ENCODE measurements around the gene TMEM59L. TPM values are rescaled to one million over a fixed set of nuclear protein-coding genes. Genes with fewer than 3 reads are reported as not detected.

TMEM59L gene
- polyA plus RNA-seq, 1 donor: 12.5 TPM

GRCh38 chr19:18603958-18604819, 8.5 kb upstream of the TMEM59L start:
- Histone ChIP-seq H3K27ac (ENCODE audit: low read length) (no peak overlapping the region), H3K36me3 (ENCODE audit: control insufficient read depth, insufficient read depth, low read length) (no peaks in the 10 kb centered on the region), H3K9me3 (ENCODE audit: control insufficient read depth, low read depth, low read length) (peaks cover 14% of the 10 kb centered on the region), H3K27me3 (ENCODE audit: control insufficient read depth, insufficient read depth, low read length) (peaks cover 80% of the 10 kb centered on the region), H3K4me1 (ENCODE audit: control insufficient read depth, insufficient read depth, low read length) (peaks cover 4% of the 10 kb centered on the region), H3K4me3 (ENCODE audit: low read length) (no peak overlapping the region)
- no CpG with 5 or more reads among the region's 26 CpGs for WGBS (ENCODE audit: insufficient coverage, low lambda C conversion rate)
- DNase-seq: no peak

DNA sequence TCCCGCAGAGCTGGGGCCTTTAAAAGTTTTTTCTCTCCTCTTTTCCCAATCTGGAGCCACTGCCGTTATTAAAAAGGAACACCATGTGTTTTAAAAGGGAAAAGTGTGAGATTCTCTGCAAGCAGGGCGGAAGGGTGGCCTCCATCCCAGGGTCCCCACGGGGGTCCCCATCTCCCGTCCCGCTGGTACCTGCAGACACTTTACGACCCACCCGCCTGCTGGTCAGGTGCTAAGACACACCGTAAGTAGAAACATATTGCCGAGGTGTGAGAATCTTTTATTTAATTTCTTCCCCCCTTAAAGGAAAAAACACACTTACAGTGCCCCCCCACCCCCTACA, 7.9 kb upstream of the TMEM59L start:
- no peak for DNase-seq
- Histone ChIP-seq H3K36me3 (ENCODE audit: control insufficient read depth, insufficient read depth, low read length) (no peaks in the 10 kb centered on the region), H3K27me3 (ENCODE audit: control insufficient read depth, insufficient read depth, low read length) (peaks cover 80% of the 10 kb centered on the region), H3K4me3 (ENCODE audit: low read length) (no peak overlapping the region), H3K9me3 (ENCODE audit: control insufficient read depth, low read depth, low read length) (peaks cover 14% of the 10 kb centered on the region), H3K4me1 (ENCODE audit: control insufficient read depth, insufficient read depth, low read length) (peaks cover 4% of the 10 kb centered on the region), H3K27ac (ENCODE audit: low read length) (no peak overlapping the region)
- no CpG with 5 or more reads among the region's 10 CpGs for WGBS (ENCODE audit: insufficient coverage, low lambda C conversion rate)

GRCh38 chr19:18605196-18605545, 7.5 kb upstream of the TMEM59L start:
- no peaks in the 10 kb centered on the region for H3K36me3 ChIP-seq (ENCODE audit: control insufficient read depth, insufficient read depth, low read length)
- H3K27ac ChIP-seq (ENCODE audit: low read length): no peak overlapping the region
- H3K9me3 ChIP-seq (ENCODE audit: control insufficient read depth, low read depth, low read length): peaks cover 14% of the 10 kb centered on the region
- no CpG with 5 or more reads among the region's 17 CpGs for WGBS (ENCODE audit: insufficient coverage, low lambda C conversion rate)
- no peak overlapping the region for H3K4me3 ChIP-seq (ENCODE audit: low read length)
- peaks cover 82% of the 10 kb centered on the region for H3K27me3 ChIP-seq (ENCODE audit: control insufficient read depth, insufficient read depth, low read length)
- DNase-seq: no peak
- peaks cover 4% of the 10 kb centered on the region for H3K4me1 ChIP-seq (ENCODE audit: control insufficient read depth, insufficient read depth, low read length)

DNA sequence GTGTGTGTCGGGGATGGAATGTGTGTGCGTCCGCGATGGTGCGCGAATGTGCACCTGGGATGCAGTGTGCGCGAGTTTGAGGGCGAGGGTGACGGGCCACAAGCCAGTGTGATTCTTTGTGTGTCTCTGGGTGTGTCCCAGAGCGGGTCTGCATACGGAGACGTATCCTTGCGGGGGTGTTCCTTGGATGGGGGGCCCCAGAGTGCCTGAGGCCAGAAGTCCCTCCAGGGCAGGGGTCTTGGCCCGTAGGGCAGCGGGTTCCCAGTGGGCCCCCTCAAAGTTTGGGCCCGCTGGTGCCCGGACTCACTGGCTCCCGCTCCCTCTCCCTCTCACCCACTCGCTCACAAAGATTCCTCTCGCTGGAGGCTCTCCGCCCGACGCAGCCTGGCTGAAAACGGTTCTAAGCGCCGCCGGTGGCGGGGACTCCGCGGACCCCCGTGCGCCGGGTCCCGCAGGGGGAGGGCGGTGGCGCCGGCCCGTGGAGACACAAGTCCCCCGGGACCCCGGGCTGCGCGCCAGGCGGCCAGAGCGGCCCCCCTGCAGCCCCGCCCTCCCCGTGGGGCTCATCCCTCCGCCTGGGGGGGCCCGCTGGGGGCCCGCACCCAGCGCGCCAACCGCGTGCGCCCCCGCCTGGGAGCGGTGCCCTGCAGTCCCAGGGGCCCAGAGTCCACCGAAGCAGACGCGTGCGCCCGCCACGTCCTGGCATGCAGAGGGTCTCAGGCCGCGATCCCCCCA, 7.0 kb upstream of the TMEM59L start:
- H3K27ac ChIP-seq (ENCODE audit: low read length): no peak overlapping the region
- H3K4me3 ChIP-seq (ENCODE audit: low read length): no peak overlapping the region
- no CpG with 5 or more reads among the region's 65 CpGs for WGBS (ENCODE audit: insufficient coverage, low lambda C conversion rate)
- peaks cover 88% of the 10 kb centered on the region for H3K27me3 ChIP-seq (ENCODE audit: control insufficient read depth, insufficient read depth, low read length)
- peaks cover 4% of the 10 kb centered on the region for H3K4me1 ChIP-seq (ENCODE audit: control insufficient read depth, insufficient read depth, low read length)
- no peak for DNase-seq
- H3K36me3 ChIP-seq (ENCODE audit: control insufficient read depth, insufficient read depth, low read length): no peaks in the 10 kb centered on the region
- H3K9me3 ChIP-seq (ENCODE audit: control insufficient read depth, low read depth, low read length): peaks cover 17% of the 10 kb centered on the region

- DNase-seq: no peak
- no CpG with 5 or more reads among the region's 116 CpGs for WGBS (ENCODE audit: insufficient coverage, low lambda C conversion rate)
- Histone ChIP-seq H3K4me1 (ENCODE audit: control insufficient read depth, insufficient read depth, low read length) (peaks cover 10% of the 10 kb centered on the region), H3K9me3 (ENCODE audit: control insufficient read depth, low read depth, low read length) (peaks cover 17% of the 10 kb centered on the region), H3K36me3 (ENCODE audit: control insufficient read depth, insufficient read depth, low read length) (no peaks in the 10 kb centered on the region), H3K27me3 (ENCODE audit: control insufficient read depth, insufficient read depth, low read length) (peaks cover 93% of the 10 kb centered on the region), H3K4me3 (ENCODE audit: low read length) (no peak within 1 kb of the TSS), H3K27ac (ENCODE audit: low read length) (no peak within 1 kb of the TSS)
Observed at GRCh38 chr19:18606281-18607225, 6.1 kb upstream of the TMEM59L start, which contains the start of gene CRLF1. Gene CRLF1, minus strand, starts transcription at chr19:18606799. Its CDS starts 143 bp downstream, at chr19:18606656.

GRCh38 chr19:18607226-18608101, 5.2 kb upstream of the TMEM59L start:
- DNase-seq: no peak
- peaks cover 17% of the 10 kb centered on the region for H3K9me3 ChIP-seq (ENCODE audit: control insufficient read depth, low read depth, low read length)
- H3K27ac ChIP-seq (ENCODE audit: low read length): no peak overlapping the region
- WGBS (ENCODE audit: insufficient coverage, low lambda C conversion rate): no CpG with 5 or more reads among the region's 68 CpGs
- no peaks in the 10 kb centered on the region for H3K36me3 ChIP-seq (ENCODE audit: control insufficient read depth, insufficient read depth, low read length)
- H3K27me3 ChIP-seq (ENCODE audit: control insufficient read depth, insufficient read depth, low read length): peaks cover 93% of the 10 kb centered on the region
- H3K4me1 ChIP-seq (ENCODE audit: control insufficient read depth, insufficient read depth, low read length): peaks cover 17% of the 10 kb centered on the region
- H3K4me3 ChIP-seq (ENCODE audit: low read length): no peak overlapping the region

DNA sequence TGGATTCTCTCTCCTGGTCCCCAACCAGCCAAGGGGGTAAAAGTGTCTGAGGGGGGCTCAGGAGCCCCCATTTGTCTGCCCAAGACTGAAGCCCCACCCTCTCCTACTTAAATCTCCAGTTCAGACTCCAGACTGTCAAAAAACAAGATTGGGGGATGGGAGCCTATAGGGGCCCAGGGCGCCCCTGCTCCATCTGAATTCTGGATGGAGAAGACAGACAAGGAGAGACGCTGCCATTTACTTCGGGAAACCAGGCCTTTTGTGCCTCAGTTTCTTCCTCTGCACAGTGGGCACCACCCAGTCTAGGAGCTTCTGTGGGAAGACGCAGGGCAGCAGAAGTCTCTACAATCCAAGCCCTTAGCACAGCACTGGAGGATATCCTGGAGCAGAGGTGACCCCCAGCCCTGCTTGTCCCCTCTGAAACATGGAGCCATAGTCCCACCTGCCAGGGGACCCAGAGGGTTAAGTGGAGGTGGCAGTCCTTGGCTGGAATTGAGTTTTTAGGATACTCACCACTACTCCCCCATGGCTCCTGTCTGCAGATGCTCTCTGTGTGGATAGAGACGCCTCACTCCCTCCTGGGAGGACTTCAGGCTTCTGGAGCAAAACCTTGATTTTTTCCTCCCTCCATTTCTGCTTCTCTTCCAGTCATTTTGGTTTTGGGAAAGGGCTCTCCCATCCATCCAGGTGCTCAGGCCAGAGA, 4.4 kb upstream of the TMEM59L start:
- H3K4me1 ChIP-seq (ENCODE audit: control insufficient read depth, insufficient read depth, low read length): peaks cover 17% of the 10 kb centered on the region
- peaks cover 17% of the 10 kb centered on the region for H3K9me3 ChIP-seq (ENCODE audit: control insufficient read depth, low read depth, low read length)
- no peak overlapping the region for H3K4me3 ChIP-seq (ENCODE audit: low read length)
- no peaks in the 10 kb centered on the region for H3K36me3 ChIP-seq (ENCODE audit: control insufficient read depth, insufficient read depth, low read length)
- no peak overlapping the region for H3K27ac ChIP-seq (ENCODE audit: low read length)
- DNase-seq: no peak
- H3K27me3 ChIP-seq (ENCODE audit: control insufficient read depth, insufficient read depth, low read length): peaks cover 92% of the 10 kb centered on the region
- WGBS (ENCODE audit: insufficient coverage, low lambda C conversion rate): no CpG with 5 or more reads among the region's 5 CpGs

DNA sequence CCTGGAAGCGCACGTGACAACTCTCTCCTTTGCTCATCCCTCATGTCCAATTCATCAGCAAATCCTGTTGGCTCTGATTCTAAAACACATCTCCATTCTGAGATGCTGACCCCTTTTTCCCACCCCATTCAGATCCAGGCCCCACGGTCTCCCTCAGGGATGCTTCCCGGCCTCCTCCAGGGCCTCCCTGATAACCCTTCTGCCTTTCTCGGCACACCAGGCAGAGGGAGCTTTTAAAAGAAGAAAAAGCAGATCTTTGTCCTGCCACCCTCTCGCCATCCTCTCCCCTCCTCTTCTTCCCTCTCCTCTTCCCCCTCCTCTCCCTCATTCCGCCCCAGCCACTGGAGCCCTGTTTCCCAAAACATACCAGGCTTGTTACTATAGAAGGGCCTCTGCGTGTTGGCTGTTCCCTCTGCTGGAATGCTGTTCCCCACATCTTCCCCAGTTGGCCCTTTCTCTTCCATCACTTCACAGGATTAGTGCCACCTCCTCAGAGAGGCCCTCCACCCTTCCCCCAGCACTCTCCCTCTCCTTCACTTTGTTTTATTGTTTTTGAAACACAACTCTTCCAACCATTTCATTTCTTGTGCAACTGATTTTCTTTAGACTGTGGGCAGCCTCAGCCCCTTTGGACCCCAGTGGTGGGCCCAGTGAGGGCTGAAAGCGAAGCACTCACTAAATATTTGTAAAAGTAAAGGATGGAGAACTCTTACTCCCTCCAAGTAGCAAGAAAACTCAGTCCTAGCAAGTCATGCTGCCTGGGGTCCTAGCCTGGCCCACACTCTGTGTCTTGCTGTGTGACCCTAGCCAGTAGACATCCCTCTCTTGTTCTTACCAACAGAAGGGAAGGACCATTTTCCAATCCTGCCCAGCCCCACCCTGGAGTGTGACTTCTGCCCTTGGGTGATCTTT, 3.6 kb upstream of the TMEM59L start:
- no peak for DNase-seq
- Histone ChIP-seq H3K9me3 (ENCODE audit: control insufficient read depth, low read depth, low read length) (peaks cover 17% of the 10 kb centered on the region), H3K4me1 (ENCODE audit: control insufficient read depth, insufficient read depth, low read length) (peaks cover 17% of the 10 kb centered on the region), H3K4me3 (ENCODE audit: low read length) (no peak overlapping the region), H3K36me3 (ENCODE audit: control insufficient read depth, insufficient read depth, low read length) (no peaks in the 10 kb centered on the region), H3K27ac (ENCODE audit: low read length) (no peak overlapping the region), H3K27me3 (ENCODE audit: control insufficient read depth, insufficient read depth, low read length) (peaks cover 92% of the 10 kb centered on the region)
- 30% methylated on average over 2 of the region's 9 CpGs for WGBS (ENCODE audit: insufficient coverage, low lambda C conversion rate)
